Measurements from ENCODE around the gene ELFN1. TPM values are rescaled to one million over a fixed set of nuclear protein-coding genes. Genes with fewer than 3 reads are reported as not detected.

ELFN1 gene
- total and polyA plus RNA-seq, 8 donors: 0.20 to 0.94 (median 0.73) TPM

DNA sequence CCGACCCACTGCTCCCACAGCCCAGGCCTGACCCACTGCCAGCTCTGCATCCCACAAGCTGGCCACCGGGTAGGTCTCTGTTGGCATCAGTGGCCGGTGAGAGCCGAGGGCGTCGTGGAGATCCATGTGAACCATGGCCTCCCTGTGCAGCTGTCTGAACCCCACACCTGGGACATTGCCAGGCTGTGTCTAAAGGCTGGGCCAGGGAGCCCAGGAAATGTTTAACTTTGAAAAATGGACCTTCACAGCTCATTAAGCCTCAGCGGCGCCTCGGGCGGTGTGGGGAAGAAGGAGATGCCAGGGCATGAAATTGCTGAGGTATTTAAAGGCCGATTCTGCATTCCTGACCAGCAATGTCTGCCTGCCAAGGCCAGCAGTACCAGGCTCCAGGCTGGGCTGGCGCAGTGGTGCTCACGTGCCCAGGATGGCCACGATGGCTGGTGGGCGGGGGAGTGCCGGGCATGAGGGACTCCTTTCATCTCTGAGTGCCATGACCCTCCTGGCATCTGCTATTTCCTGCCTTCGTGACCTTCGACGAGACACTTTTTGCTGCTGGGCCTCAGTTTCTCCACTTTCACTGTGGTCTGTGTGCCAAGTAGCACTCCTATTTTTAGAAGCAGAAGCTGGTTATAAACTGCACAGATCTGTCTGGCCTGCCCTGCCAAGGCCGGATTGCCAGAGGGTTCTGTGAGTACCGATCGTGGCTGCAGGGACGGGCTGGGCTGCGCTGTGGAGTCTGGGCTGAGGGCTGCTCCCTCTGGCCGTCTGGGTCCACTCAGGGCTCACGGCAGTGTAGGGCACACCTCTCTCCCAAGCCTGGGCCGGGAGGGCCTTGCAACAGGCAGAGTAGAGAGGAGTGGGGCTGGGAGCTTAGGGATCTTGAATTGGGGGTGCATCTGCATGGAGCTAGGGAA lies 21.8 kb downstream of the ELFN1 start:
- 21 to 23% methylated on average over 27 of the region's 27 CpGs for WGBS, 2 donors
- FAIRE-seq (no peak), ATAC-seq (peak; percentile 71 to 88 (median 80)), DNase-seq (peak; percentile 58 to 86 (median 72))
- H3K4me3 ChIP-seq: no peak overlapping the region
- TF ChIP-seq CTCF (IDR thresholded peaks at IDR 0.05): no peak
- H3K27me3 ChIP-seq: no peaks in the 10 kb centered on the region
- H3K4me1 ChIP-seq: peaks cover 0 to 8% (median 0%) of the 10 kb centered on the region in 3 donors
- H3K27ac ChIP-seq: peak overlapping the region in 2 of 4 donors; percentile 0 to 19
- intact Hi-C loops (cut with DNase I): no loop called here
- H3K9me3 ChIP-seq: no peaks in the 10 kb centered on the region
- no peaks in the 10 kb centered on the region for H3K36me3 ChIP-seq

GRCh38 chr7:1692515-1693418 lies 22.7 kb downstream of the ELFN1 start:
- no peak for TF ChIP-seq CTCF (IDR thresholded peaks at IDR 0.05)
- 83 to 88% methylated on average over 27 of the region's 27 CpGs for WGBS, 2 donors
- H3K27ac ChIP-seq: no peak overlapping the region
- intact Hi-C loops (cut with DNase I): no loop called here
- H3K4me1 ChIP-seq: peaks cover 0 to 8% (median 0%) of the 10 kb centered on the region in 3 donors
- no peaks in the 10 kb centered on the region for H3K36me3 ChIP-seq
- no peaks in the 10 kb centered on the region for H3K27me3 ChIP-seq
- H3K4me3 ChIP-seq: no peak overlapping the region
- no peaks in the 10 kb centered on the region for H3K9me3 ChIP-seq
- no peak for ATAC-seq
- no peak for FAIRE-seq
- DNase-seq: peak in 2 of 6 donors; percentile 3 to 39

GRCh38 chr7:1693419-1693990 lies 23.4 kb downstream of the ELFN1 start:
- Histone ChIP-seq H3K9me3 (no peaks in the 10 kb centered on the region), H3K36me3 (no peaks in the 10 kb centered on the region), H3K4me3 (no peak overlapping the region), H3K27me3 (no peaks in the 10 kb centered on the region), H3K27ac (no peak overlapping the region), H3K4me1 (peaks cover 0 to 8% (median 0%) of the 10 kb centered on the region in 3 donors)
- intact Hi-C loops (cut with DNase I): no loop called here
- ATAC-seq: peak in 1 of 4 donors; percentile 4
- FAIRE-seq: no peak
- peak in 4 of 6 donors; percentile 11 to 67 (median 36) for DNase-seq
- TF ChIP-seq CTCF (IDR thresholded peaks at IDR 0.05): no peak
- WGBS, 2 donors: 43 to 46% methylated on average over 25 of the region's 25 CpGs

DNA sequence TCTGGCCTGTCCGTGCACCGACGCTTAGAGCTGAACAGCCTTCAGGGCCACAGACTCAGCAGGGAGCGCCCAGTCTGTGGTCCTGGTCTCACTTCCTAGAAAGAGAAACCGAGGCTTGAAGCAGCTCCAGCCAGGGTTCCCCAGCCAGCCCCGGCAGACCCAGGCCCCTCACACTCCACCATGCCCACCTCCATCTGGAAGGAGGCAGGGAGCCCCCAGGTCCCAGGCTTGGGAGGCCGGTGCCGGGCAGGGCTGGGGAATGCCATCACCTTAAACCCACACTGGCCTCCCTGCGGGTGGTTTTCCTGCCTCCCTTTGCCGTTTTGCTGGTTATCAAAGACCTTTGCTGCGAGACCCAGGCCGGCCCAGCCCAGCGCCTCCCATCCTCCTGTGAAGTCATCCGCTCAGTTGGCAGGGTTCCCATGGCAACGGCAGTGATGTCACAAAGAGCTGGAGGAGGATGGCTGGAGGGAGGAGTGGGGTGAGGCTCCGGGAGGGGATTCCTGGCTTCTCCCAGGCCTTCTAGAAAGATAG lies 24.0 kb downstream of the ELFN1 start:
- ATAC-seq: no peak
- peaks cover 0 to 8% (median 0%) of the 10 kb centered on the region in 3 donors for H3K4me1 ChIP-seq
- H3K27me3 ChIP-seq: no peaks in the 10 kb centered on the region
- 63 to 65% methylated on average over 16 of the region's 16 CpGs for WGBS, 2 donors
- no peaks in the 10 kb centered on the region for H3K9me3 ChIP-seq
- no peak overlapping the region for H3K4me3 ChIP-seq
- intact Hi-C loops (cut with DNase I): no loop called here
- no peak for FAIRE-seq
- no peak overlapping the region for H3K27ac ChIP-seq
- no peak for TF ChIP-seq CTCF (IDR thresholded peaks at IDR 0.05)
- H3K36me3 ChIP-seq: no peaks in the 10 kb centered on the region
- DNase-seq: peak in 4 of 6 donors; percentile 6 to 64 (median 38)
